GM19452 (cell line): ENCODE measurements around the gene VSTM4.

Experiments
- ATAC-seq: cut with Tn5 transposase; IDR thresholded peaks from one replicate; pipeline ENCODE4 v1.9.1; 2021; ENCODE audit not compliant: unreplicated experiment

VSTM4 gene

DNA sequence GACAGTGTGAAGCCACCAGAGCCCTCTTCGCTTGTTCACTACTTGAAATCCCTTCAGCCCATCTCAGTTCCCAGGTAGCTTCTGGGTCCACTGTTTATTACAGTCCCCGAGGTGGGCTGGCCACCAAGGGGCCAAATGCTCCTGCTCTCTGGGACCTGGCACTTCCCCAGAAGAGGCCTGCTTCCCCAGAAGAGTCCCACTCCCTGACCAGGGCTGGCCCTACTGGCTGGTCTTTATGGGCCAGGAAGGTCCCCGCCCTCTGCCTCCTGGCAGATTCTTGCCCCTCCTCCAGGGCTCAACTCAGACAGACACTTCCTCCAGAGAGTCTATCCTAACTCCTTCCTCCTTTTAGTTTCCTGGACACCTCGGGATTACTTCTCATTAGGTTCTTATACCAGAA lies 105.0 kb downstream of the VSTM4 start:
- no peak for ATAC-seq

DNA sequence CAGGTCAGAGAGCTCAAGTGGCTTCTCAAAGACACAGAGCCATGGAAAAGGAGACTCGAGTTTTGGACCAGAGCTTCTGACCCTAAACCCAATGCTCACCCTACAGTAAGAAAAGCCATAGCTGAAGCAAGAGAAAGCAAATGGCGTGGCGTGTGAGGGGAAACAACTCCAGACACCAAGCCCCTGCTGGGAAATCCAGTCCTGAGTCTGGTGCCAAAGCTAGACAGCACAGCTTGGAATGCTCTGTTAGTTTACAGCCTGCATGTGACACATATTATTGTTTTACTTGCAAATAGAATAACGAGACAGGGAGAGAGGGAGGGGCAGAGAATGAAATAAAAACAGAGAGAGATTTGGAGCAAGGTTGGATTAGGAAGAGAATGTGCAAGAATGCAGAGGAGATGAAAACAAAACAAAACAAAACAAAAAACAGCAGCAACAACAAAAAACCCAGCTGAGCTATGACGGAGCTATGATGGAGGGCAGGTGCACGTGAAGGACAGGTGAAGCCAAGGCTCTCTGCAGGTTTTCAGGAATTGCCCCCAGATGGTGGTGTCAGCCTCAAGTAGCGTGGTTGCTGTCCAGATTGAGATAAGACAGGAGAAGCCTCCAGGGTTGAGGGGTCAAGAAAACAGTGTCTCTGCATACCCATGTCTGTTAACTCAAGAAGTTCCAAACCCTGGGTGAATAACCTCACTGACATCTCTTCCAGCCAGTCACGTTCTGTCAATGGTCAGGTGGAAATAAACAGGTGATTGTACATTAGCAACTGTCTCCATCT lies 105.9 kb downstream of the VSTM4 start:
- no peak for ATAC-seq

DNA sequence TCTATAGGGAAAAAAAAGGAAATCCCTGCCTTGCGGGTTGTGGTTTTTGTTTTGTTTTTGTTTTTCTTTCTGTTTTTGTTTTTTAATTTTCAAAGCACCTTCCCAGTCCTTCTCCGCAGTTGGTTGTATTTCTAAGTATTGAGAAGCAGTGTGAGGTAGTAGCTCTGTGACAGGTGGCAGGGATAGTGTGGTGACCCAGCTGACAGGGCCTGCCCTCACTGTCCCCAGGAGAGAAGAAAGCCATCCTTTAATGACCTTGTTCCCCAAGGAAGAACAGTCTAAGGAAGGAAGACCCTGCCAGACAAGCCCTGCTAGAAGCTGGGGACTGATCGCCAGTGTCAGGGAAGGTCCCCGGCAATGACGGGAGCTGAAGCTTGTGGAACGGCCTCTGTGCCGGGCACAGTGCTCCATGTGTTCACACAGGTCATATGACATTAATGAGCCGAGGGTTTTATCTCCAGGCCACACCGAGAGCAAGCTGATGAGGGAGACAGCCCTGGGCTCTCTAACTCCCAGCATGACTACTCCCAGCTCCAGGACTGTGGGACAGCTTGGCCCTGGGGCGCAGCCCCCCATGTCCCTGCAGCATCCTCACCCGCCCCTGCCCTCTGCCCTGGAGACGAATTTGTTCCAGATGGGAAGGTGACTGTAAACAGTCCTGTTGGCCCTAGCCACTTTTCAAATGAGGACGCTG lies 106.7 kb downstream of the VSTM4 start:
- no peak for ATAC-seq

DNA sequence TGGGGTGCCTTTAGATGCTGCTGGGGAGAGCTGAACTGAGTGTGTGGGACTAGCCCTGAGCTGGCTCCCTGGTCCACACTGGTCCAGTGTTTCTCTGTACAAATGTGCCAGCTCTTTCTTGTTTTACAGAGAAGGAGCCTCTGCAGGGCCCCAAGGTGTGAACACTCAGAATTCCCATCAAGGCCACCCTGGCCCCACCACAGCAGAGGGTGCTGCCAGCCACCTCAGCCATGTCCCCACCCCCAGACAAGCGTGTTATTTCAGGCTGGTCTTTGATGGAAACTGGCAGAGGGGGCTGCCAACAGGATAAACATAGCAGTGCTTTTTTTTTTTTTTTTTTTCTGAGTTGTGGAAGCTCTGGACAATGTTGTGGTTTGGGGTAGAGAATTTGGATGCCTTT lies 107.2 kb downstream of the VSTM4 start:
- ATAC-seq = no peak

DNA sequence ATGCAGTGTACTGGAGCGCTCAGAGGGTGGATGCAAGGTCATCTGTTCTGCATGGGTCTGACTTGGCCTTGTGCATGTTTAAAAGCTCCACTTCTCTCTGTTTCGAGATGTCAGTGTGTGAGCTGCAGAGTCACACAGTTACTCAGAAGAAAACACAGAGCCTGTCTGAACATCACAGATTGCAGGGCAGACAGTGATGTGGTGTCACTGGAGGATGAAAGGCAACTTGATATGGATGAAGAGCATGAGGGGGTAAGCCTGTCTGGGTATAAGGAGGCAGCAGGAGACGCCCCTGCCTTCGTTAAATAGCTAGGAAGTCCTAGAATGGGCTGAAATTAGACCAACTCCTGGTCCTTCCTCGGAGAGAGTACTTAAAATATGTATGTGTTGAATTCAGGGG lies 108.2 kb downstream of the VSTM4 start:
- ATAC-seq = no peak

DNA sequence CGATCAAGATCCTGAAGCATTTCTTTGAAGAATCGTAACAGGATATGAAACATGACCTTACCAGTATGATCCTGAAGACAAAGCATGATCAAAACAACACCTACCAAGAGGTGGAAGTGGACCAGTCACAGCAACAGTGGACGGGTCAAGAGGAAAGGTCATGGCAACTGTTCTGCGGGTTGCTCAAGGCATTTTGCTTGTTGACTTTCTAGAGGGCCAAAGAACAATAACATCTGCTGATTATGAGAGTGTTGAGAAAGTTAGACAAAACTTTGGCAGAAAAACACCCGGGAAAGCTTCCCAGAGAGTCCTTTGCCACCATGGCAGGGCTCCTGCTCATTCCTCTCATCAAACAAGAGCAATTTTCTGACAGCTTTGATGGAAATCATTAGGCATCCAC lies 110.1 kb downstream of the VSTM4 start:
- ATAC-seq = no peak

DNA sequence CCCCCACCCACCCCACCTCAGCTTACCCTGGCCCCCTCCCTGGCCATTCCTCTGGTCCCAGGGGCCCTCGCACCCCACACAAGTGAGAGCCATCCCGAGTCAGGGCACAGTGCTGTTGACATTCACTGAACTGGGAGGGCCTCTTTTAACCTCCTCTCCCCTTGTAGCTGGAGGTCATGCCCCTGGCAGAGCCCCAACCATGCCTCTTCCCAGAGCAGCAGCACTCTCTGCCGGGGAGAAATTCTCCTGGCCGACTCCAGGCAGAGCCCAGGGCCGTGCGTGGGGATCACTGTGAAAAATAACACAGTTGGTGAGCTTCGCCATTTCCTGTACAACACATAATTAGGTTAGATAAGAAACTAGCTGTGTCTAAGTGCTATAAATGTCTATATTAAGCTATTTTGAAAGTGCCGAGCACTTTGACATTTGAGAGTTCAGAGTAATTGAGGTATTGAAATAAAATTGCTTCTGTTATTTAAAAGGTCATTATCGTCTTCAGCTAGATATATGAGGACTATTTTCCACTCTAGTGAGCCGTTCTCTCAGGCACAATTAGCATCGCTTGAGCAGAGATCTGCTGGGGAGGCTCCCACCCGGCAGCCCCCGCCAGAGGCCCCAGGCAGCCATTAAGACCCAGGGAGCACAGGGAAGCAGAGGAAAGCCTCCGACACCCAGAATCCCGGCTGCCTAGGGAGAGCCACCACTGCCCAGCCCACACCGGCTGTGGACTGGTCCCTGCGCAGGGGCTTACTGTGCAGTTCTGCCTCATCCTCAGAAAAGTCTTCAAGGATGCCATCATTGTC lies 113.3 kb downstream of the VSTM4 start:
- no peak for ATAC-seq

DNA sequence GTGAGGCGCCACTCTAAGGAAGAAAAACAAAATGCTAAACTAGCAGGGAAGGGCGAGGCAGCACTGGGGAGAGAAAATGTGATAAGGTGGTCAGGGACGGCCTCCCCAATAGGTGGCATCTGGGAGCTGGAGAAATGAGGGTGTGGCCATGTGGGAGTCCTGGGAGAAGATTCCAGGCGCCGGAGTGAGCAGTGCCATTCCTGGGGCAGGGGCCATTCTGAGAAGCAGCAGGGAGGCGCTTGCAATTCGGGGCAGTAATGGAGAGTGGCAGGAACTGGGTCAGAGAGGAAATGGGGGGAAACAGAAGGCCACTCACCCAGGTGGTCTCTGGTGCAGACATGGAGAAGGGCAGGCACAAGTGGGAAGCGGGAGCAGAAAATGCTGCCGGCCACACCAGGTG lies 113.9 kb downstream of the VSTM4 start:
- ATAC-seq = no peak

DNA sequence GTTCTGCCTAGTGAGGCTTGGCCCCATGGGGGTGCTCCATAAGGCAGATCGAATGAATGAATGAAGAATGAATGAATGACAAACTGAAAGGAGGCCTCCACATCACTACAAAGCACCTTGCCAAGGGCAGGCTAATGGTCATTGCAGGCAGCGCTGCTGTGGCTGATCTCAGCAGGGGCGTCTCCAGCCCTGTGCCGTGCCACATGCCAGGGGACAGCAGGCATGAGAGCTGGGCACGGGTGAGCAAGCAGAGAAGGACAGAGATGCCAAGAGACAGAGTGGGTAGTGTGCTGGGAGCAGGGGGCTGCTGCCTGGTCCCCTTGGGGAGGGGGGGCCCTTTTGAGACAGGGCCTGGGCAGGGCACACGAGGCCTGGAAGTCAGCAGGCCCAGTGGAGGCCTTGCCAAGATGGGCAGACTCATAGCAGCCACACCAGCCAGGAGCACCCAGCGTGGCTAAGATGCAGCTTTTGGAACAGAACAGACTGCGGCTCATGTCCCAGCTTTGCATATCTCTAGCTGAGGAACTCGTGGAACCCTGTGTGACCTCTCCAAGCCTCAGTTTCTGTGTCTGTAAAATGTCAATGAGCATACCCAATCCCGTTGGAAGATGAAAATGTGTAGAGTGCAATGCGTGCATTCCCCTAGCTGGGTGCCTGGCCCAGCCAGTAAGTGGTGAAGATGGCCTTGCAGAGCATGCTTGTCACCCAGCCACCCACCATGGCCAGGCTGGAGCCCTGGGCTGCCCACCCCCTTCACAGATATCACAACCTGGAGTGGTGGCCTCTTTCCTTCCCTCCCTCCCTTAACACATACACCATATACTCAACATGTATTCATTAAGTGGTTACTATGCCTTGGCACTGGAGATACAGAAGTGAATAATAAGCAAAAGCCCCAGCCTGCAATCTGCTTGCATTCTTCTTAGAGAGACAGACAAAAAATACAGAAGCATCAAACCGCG lies 114.6 kb downstream of the VSTM4 start:
- no peak for ATAC-seq

DNA sequence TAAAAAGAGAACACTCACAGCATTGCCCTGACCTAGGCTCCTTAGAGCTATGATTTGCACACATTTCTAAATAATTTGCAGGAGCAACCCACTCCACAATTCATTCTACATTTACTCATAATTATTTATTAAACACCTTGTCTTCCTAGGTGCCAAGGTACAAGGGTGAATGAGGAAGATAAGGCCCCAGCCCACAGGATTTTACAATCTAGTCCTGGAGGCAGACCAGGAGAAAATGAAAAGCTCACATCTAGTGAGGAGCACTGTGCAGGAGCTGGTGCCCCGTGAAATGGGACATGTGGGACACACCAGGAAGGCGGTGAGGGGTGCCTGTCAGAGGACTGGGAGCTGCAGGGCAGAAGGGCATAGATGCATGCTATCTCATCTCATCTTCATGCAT lies 116.0 kb downstream of the VSTM4 start:
- ATAC-seq = no peak

DNA sequence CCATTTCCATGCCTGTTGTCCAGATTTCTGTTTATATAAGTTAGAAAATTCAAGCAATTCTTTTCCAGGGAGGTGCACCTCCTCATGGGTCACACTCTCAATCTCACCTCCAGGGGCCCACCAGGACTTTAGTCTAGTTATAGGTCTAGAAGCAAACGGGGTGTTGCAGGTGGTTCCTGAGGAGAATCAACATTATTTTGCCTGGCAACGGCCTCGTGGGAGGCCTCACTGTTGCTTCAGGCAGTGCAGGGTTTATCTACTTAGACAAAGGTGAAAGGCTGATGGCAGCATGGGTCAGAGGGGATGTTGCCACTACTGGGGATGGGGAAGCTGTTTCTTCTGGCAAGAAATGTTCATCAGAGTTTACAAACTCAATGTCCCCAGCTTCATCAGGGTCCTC lies 119.0 kb downstream of the VSTM4 start:
- no peak for ATAC-seq

DNA sequence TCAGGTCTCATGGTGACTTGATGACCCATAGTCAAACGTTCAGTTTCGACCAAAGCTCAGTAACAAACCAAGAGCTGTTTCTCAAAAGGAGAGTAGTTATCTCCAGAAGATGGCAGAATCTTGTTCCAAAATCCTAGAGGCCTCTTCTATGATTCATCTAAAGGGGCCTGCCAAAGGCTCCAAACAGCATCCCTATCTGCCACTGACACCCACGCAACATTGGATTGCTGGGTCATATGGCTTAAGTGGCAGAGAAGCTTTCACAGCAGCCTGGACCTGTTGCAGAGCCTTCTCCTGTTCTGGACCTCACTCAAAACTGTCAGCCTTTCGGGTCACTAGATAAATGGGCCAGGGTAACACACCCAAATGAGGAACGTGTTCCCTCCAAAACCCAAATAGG lies 121.7 kb downstream of the VSTM4 start:
- no peak for ATAC-seq

DNA sequence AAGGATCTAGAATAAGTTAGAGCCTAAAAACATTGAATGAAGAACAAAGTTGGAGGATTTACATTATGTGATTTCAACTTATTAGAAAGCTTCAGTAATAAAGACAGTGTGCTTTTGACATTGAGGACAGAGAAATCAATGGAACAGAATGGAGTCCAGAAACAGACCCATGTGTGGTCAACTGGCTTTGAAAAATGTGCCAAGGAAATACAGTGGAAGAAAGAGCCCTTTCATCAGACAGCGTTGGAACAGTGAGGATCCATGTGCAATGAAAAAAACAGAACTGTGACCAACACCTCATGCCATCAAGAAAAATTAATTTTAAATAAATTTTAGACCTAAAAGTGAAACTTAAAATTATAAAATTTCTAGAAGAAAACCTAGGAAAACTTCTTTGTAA lies 125.1 kb downstream of the VSTM4 start:
- ATAC-seq = no peak

DNA sequence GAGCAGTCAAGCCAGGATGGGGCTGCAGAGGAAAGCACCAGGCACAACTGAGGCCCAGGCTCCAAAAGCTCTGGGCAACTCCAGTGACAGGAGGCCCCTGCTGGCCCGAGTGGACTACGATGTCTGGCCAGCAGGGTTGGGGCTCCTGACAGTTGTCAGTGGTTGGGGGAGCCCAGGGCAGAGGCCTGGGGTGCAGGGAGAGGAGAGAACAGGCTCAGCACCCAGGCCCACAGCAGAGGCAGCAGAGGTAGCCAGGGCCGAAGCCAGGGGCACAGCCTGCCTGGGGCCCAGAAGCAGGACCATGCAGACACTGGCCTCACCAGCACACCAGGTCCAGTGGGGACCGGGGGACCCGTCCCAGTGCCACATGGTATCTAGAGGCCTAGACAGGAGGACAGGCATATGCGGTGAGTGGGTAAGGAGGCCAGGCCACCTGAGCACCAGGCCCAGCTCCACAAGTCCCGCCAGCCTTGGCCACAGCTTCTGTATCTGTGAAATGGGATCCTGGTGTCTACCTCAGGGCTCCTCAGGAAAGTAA lies 129.6 kb downstream of the VSTM4 start:
- ATAC-seq = no peak

DNA sequence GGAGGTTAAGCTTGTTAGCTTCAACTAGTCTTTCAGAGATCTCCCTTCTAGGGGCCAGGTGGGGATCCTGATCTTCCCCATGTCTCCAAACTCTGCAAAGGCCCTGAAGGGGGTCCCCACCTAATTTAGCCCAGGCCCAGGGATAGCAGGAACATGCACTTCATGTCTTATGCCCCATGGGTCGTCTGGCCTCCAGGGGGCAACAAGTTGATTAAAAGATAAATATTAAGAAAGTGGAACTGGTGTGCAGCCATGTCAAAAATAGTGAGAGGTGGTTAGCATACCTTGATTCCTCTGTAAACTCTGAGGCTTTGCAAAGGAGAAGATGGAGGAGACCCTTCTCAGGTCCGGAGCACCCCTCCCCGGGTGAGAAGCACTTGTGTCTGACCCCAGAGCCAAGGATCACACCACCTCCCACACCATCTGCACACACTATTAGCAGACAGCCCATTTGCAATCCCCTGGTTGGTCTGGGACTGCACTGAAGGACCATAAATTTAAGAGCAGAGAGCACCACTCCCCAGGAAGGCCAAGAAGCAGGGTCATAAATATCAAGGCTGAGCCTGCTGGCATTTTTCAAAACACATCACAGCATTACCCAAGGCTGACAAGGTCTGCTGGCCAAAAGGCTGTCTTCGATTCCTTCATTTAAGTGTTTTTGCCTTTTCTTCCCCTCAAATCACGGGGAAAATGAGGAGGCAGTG lies 131.5 kb downstream of the VSTM4 start:
- ATAC-seq = no peak

DNA sequence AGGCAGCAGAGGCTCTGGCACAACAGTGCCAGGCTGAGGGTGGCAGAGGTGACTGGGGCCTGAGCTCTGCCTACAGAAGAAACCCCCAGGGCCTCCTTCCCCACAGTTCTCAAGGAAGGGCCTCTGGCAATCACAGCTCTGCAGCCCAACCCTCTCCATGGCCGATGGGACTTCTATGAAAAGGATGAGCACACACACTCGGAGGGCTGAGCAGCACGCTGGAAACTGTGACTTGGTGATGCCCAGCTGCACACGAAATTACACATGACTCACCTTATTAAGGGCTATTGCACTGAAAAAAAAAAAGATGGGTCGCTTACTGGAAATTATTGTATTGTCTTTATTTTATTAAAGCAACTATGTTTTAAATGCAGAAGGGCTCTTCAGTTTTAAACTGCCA lies 132.7 kb downstream of the VSTM4 start:
- ATAC-seq = no peak

DNA sequence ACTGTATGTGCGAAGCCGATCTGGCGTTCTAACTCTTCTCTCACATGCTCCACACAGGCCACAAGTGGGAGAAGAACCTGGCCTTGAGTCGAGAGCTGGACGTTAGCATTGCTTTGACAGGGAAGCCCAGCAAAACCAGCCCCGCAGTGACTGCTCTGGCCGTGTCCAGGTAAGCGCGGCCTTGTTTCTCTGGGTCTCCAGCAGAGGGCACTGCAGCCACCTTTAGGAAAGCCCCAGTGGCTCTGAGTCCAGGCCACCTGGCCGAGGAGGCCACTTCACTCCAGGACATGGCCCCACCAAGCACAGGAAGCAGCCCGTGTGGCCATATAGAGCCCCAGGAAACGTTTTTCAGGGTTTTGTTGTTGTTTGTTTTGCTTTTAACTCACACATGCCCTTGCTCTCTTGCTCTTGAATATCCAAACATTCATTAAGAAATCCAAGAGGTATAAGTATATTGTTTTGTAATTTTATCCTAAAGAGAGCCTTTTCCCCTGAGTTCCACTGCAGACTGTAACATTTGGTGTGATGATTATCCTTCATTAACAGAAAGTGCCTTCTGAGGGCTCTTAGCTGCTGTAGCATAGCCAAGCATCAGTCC lies 133.9 kb downstream of the VSTM4 start:
- no peak for ATAC-seq

DNA sequence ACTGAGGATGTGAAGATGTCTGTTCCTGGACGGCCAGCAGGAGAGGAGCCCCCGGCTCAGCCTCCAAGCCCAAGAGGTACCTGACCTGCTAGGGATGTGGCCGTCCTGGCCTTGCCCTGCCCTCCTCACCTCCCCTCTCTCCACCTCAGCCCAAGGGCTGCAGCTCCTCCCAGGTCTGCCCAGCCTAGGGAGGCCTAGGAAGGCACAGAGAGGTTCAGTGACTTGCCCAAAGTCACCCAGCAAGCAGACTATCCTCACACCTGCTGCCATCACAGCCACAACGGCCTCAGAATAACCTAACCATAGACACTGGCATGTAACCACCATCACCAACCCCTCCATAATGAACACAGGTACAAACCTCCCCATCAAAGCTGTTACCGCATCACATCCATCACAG lies 137.0 kb downstream of the VSTM4 start:
- ATAC-seq = no peak

DNA sequence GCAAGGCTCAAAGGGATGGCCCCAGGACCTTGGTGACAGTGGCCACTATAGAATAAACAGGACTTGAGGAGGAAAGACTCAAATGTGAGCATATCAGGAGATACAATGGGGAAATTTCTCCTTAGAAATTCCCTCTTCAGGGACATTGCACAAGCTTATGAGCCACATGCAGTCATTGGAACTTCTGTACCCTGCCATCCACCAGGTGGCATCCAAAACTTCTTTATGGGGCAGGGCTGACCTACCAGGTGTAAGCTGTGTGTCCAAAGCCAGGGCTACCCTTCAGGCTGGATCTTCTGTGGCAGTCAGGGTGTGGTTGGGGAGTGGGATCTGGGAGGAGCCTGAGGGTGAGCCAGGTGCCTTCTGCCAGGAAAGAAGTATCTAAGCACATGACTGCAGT lies 139.1 kb downstream of the VSTM4 start:
- ATAC-seq = no peak
